Mononuclear cell (primary cell): ENCODE data around the gene SLC49A3. TPM values are rescaled to one million over a fixed set of nuclear protein-coding genes. Genes with fewer than 3 reads are reported as not detected.

Experiments used
- H3K27me3 ChIP-seq: 2 replicates; pipeline ENCODE4 v1.6.0; 2011; ENCODE audit warnings: low read length, control low read depth; ENCODE audit not compliant: insufficient read depth
- H3K4me1 ChIP-seq: 2 replicates; pipeline ENCODE4 v1.5.1; 2011; ENCODE audit warnings: mild to moderate bottlenecking, low read length, control low read depth; ENCODE audit not compliant: insufficient read depth
- H3K4me3 ChIP-seq: 2 replicates; pipeline ENCODE4 v1.5.1; 2011; ENCODE audit warnings: mild to moderate bottlenecking, low read length, moderate library complexity
- H3K9me3 ChIP-seq: 2 replicates; pipeline ENCODE4 v1.5.1; 2011; ENCODE audit warnings: low read depth, mild to moderate bottlenecking, control low read depth, low read length
- total RNA-seq: library from RNA; depleted of rRNA; stranded (reverse); fragments of >200 nt; gene quantifications from one replicate; pipeline ENCODE4 v1.2.3, GENCODE V29; 2012

Gene SLC49A3
- total RNA-seq, 1 donor: 2.9 TPM

DNA sequence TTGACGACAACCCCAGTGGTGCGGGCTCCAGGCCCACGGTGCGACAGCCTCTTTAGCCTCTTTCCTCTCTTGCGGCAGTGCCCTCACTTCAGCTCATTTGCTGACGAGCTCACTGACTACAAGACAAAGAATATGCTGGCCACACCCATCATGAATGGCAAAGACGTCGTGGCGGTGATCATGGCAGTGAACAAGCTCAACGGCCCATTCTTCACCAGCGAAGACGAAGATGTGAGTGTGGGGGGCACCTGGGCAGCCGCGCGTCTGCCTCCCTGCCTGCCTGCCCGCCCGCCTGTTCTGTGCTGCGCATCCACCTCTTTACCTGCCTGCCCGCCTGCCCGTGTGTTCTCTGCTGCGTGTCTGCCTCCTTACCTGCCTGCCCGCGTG, 54.4 kb downstream of the SLC49A3 start:
- H3K4me3 ChIP-seq: no peak overlapping the region
- H3K27me3 ChIP-seq: no peaks in the 10 kb centered on the region
- no peaks in the 10 kb centered on the region for H3K9me3 ChIP-seq
- no peaks in the 10 kb centered on the region for H3K4me1 ChIP-seq

DNA sequence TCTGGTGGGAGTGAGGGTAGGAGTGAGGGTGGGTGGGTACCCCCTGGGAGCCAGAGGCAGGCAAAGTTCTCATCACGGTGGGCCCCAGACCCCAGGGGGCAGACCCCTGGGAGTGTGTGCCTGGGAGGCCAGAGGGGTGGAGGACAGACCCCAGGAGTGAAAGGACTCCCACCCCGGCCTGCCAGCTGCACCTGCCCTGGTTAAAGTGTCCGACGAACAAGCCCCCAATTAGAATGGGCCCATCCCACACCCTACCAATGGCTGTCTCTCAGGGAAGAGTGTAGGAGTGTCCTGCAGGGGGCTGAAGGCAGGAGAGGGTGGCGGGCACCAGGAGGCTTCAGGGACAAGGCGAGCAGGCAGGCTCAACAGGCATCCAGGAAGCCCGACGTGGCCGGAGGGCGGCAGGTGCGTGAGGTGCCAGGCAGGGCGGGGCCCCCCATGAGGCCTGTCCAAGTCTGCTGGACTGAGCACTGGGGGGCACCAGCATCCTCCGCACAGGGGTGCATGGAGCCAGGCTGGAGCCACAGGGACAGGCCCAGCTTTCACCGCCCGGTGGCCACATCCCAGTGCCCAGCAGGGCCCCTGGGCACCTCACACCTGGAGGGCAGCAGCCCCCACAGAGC, 54.9 kb downstream of the SLC49A3 start:
- H3K4me1 ChIP-seq: no peaks in the 10 kb centered on the region

DNA sequence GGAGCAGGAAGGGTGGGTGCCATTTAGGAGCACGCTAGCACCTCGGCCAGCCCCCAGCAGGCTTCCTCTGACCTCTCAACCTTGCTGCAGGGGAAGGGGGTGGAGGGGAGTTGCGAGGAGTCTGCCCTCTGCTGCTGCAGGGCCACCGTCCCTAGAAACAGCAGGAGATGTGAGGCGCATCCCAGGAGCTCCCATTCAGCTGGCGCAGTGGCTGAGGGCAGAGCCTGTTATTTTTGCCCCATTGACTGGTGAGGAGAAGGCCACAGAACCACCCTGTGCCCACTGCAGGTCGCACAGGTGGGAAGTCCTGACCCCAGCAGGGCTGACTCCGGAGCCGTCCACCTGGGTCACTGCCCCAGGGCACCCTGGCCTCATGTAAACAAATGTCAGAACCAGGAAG, 55.5 kb downstream of the SLC49A3 start:
- Histone ChIP-seq H3K4me3 (no peak overlapping the region), H3K27me3 (no peaks in the 10 kb centered on the region), H3K9me3 (no peaks in the 10 kb centered on the region), H3K4me1 (no peaks in the 10 kb centered on the region)

More for the DNA sequence above, 54.9 kb downstream of the SLC49A3 start:
- H3K9me3 ChIP-seq: no peaks in the 10 kb centered on the region
- H3K27me3 ChIP-seq: no peaks in the 10 kb centered on the region
- H3K4me3 ChIP-seq: no peak overlapping the region

DNA sequence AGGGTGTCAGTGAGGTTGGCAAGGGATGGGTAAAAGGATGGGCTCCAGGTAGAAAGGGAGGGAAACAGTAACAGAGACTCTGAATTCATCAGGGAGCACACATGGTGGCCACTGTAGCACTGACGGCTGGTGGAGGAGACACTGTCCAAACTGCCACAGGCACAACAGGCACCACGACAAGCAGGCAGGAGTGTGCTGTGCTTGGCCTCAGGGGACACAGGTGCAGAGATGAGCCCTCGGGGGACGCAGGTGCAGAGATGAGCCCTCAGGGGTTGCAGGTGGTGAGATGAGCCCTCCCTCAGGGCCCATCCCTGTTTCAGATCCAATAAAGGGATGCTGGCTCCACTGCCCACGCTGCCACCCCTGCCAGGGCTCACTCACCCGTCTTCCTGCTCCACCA, 56.0 kb downstream of the SLC49A3 start:
- Histone ChIP-seq H3K4me1 (no peaks in the 10 kb centered on the region), H3K27me3 (no peaks in the 10 kb centered on the region), H3K9me3 (no peaks in the 10 kb centered on the region), H3K4me3 (no peak overlapping the region)

DNA sequence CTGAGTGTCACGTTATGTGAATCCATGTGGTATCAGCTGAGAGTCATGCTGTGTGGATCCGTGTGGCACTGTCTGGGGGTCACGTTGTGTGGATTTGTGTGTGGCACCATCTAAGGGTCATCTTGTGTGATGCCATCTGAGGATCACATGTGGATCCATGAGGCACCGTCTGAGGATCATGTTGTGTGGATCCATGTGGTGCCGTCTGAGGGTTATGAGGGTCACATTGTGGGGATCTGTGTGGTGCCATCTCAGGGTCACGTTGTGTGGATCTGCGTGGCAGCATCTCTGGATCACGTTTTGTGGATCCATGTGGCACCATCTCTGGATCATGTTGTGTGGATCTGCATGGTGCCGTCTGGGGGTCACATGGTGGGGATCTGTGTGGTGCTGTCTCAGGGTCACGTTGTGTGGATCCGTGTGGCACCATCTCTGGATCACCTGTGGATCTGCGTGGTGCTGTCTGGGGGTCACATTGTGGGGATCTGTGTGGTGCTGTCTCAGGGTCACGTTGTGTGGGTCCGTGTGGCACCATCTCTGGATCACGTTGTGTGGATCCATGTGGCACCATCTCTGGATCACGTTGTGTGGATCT, 56.7 kb downstream of the SLC49A3 start:
- no peaks in the 10 kb centered on the region for H3K9me3 ChIP-seq
- no peaks in the 10 kb centered on the region for H3K27me3 ChIP-seq
- no peak overlapping the region for H3K4me3 ChIP-seq
- H3K4me1 ChIP-seq: no peaks in the 10 kb centered on the region

Other genes with a start within 250 kb of the SLC49A3 start
- 46.4 TPM for gene ZNF721, start 190.0 kb downstream of the SLC49A3 start, total RNA-seq
- gene PIGG, start 189.9 kb downstream of the SLC49A3 start, total RNA-seq: 24.8 TPM
- gene TMEM271, start 112.9 kb downstream of the SLC49A3 start, total RNA-seq: not detected
- 10.4 TPM for gene PDE6B, start 63.6 kb downstream of the SLC49A3 start, total RNA-seq
- 39.3 TPM for gene ATP5ME, start 14.9 kb downstream of the SLC49A3 start, total RNA-seq
- gene MYL5, start 14.6 kb downstream of the SLC49A3 start, total RNA-seq: 9.3 TPM
- gene PCGF3, start 16.7 kb upstream of the SLC49A3 start, total RNA-seq: 49.7 TPM
- 0.10 TPM for gene CPLX1, start 137.0 kb upstream of the SLC49A3 start, total RNA-seq
- gene GAK, start 243.2 kb upstream of the SLC49A3 start, total RNA-seq: 62.2 TPM
- 15.4 TPM for gene TMEM175, start 243.3 kb upstream of the SLC49A3 start, total RNA-seq